ENCODE data around the gene NOTUM.

Gene NOTUM

GRCh38 chr17:81939881-81940385 is 21.1 kb downstream of the NOTUM start:
- no peak for TF ChIP-seq CTCF (IDR thresholded peaks at IDR 0.05; ENCODE audit: low read depth, low read length, missing control alignments)
- DNase-seq (ENCODE audit: extremely low read depth, low read depth) = no peak
- no peak overlapping the region for H3K4me3 ChIP-seq (replicated peaks; ENCODE audit: low read depth, low read length)

- H3K4me3 ChIP-seq (replicated peaks; ENCODE audit: low read depth, low read length) = no peak overlapping the region
- DNase-seq (ENCODE audit: extremely low read depth, low read depth) = no peak
- no peak for TF ChIP-seq CTCF (IDR thresholded peaks at IDR 0.05; ENCODE audit: low read depth, low read length, missing control alignments)
These were observed 21.8 kb downstream of the NOTUM start for GRCh38 chr17:81939218-81939617.

GRCh38 chr17:81935709-81936084 is 25.3 kb downstream of the NOTUM start:
- no peak for TF ChIP-seq CTCF (IDR thresholded peaks at IDR 0.05; ENCODE audit: low read depth, low read length, missing control alignments)
- H3K4me3 ChIP-seq (replicated peaks; ENCODE audit: low read depth, low read length) = peak overlapping the region; percentile 93
- DNase-seq (ENCODE audit: extremely low read depth, low read depth) = no peak

GRCh38 chr17:81934850-81935708 is 25.9 kb downstream of the NOTUM start:
- no peak for TF ChIP-seq CTCF (IDR thresholded peaks at IDR 0.05; ENCODE audit: low read depth, low read length, missing control alignments)
- peak overlapping the region; percentile 93 for H3K4me3 ChIP-seq (replicated peaks; ENCODE audit: low read depth, low read length)
- DNase-seq (ENCODE audit: extremely low read depth, low read depth) = no peak

GRCh38 chr17:81934098-81934757 is 26.8 kb downstream of the NOTUM start:
- H3K4me3 ChIP-seq (replicated peaks; ENCODE audit: low read depth, low read length) = no peak overlapping the region
- no peak for TF ChIP-seq CTCF (IDR thresholded peaks at IDR 0.05; ENCODE audit: low read depth, low read length, missing control alignments)
- DNase-seq (ENCODE audit: extremely low read depth, low read depth) = no peak

- no peak for TF ChIP-seq CTCF (IDR thresholded peaks at IDR 0.05; ENCODE audit: low read depth, low read length, missing control alignments)
- no peak for DNase-seq (ENCODE audit: extremely low read depth, low read depth)
These were observed 27.7 kb downstream of the NOTUM start for GRCh38 chr17:81933178-81933699.

More at GRCh38 chr17:81933178-81933699, 27.7 kb downstream of the NOTUM start:
- no peak overlapping the region for H3K4me3 ChIP-seq (replicated peaks; ENCODE audit: low read depth, low read length)

Measured in HFF-Myc (cell line).